ENCODE results near the gene ZBTB20. TPM values are rescaled to one million over a fixed set of nuclear protein-coding genes. Genes with fewer than 3 reads are reported as not detected.

Gene ZBTB20
- total and polyA plus RNA-seq, 2 of the 4 experiments (the other 2 are of a cell fraction) = 0.75 to 14.7 TPM

DNA sequence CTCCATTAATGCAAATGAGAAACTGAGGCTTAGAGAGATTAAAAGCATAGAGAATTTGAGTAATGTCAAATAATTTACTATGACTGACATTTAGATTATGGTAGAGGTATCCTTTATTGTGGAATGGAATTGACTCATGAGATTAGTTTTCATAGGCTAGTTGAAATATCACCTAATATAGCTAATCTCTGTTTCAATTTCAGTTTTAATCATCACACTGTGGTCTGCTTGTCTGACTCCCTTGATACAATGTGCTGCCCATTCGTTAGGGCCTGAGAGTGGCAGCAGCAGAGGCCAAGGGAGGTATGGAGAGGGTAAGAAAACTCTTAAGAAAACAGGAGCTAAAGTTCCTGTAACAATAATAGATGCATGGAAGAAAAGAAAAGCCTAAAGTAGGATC lies 13.2 kb upstream of the ZBTB20 start:
- in situ Hi-C loops (cut with MboI; ENCODE audit: low sequenced_read_pairs) (loop anchor here (10.0 kb wide), 1 partner anchor 325 kb away; no protein-coding TSS in a partner anchor), dilution Hi-C loops (cut with HindIII; ENCODE audit: low sequenced_read_pairs, unreplicated experiment) (no loop called here), intact Hi-C loops (cut with micrococcal nuclease) (no loop called here)
- DNase-seq (no peak), ATAC-seq (ENCODE audit: low read depth) (no peak)
- no peak overlapping the region for H4K8ac ChIP-seq (ENCODE audit: low read depth in 2 of 2, low read length in 2 of 2)
- no peak overlapping the region for H4K91ac ChIP-seq (ENCODE audit: insufficient read depth, low read depth, low read length)
- H3K18ac ChIP-seq (ENCODE audit: low read depth, low read length) = no peak overlapping the region
- no peak overlapping the region for H3K4me3 ChIP-seq (ENCODE audit: insufficient read depth, low read depth, low read length)
- no peak overlapping the region for H3K56ac ChIP-seq (ENCODE audit: extremely low read depth, insufficient read depth, low read length)
- H3K4me2 ChIP-seq (ENCODE audit: low read depth, low read length) = no peak overlapping the region
- H3K4ac ChIP-seq (ENCODE audit: low read depth, low read length) = no peak overlapping the region
- H2AFZ ChIP-seq (replicated peaks; ENCODE audit: low read length, poor library complexity) = no peak overlapping the region
- no peaks in the 10 kb centered on the region for H3K27me3 ChIP-seq (ENCODE audit: control insufficient read depth, insufficient read depth, low read length)
- POLR2A ChIA-PET (ENCODE audit: unreplicated experiment) = interaction anchor here (0.5 kb wide), 1 partner anchor 560 kb away, joined by 6 read pairs; no protein-coding TSS in a partner anchor
- H2BK120ac ChIP-seq (ENCODE audit: low read depth, low read length) = no peak overlapping the region
- peaks cover 4% of the 10 kb centered on the region; the same call in 1 of the 2 replicates for H3K9me3 ChIP-seq (ENCODE audit: control insufficient read depth, insufficient read depth, low read length)
- H2BK5ac ChIP-seq (ENCODE audit: low read depth, low read length, poor library complexity, severe bottlenecking) = no peak overlapping the region
- no peak overlapping the region for H2AK5ac ChIP-seq (ENCODE audit: low read depth, low read length)
- BruUV-seq (replicated peaks) = no TSS peak
- H2BK20ac ChIP-seq (ENCODE audit: low read depth, low read length) = no peak overlapping the region
- no peaks in the 10 kb centered on the region; the same call in 1 of the 2 replicates for H3K4me1 ChIP-seq (ENCODE audit: control insufficient read depth, insufficient read depth, low read length)
- H3K79me1 ChIP-seq (ENCODE audit: low read depth in 1 of 2, low read length in 2 of 2) = no peaks in the 10 kb centered on the region
- no peak overlapping the region for H4K5ac ChIP-seq (ENCODE audit: low read depth, low read length)
- H2BK15ac ChIP-seq (ENCODE audit: low read depth, low read length) = no peak overlapping the region
- H3K23ac ChIP-seq (ENCODE audit: low read depth, low read length) = no peak overlapping the region
- TF ChIP-seq RFX5 (IDR thresholded peaks at IDR 0.05; ENCODE audit: low read depth, low read length) (no peak), CEBPB (IDR thresholded peaks at IDR 0.05; ENCODE audit: low read depth, low read length) (no peak), NFE2L2 (IDR thresholded peaks at IDR 0.05; ENCODE audit: low read depth, low read length) (no peak), FOS (IDR thresholded peaks at IDR 0.05; ENCODE audit: low read depth, low read length) (no peak), SMC3 (IDR thresholded peaks at IDR 0.05; ENCODE audit: low read depth, low read length) (no peak), RCOR1 (IDR thresholded peaks at IDR 0.05; ENCODE audit: insufficient replicate concordance, low read length) (no peak), MAZ (IDR thresholded peaks at IDR 0.05; ENCODE audit: borderline replicate concordance, low read depth, low read length) (no peak), RAD21 (IDR thresholded peaks at IDR 0.05; ENCODE audit: low read length) (no peak), MAFK (IDR thresholded peaks at IDR 0.05; ENCODE audit: low read depth, low read length) (no peak)
- TF ChIP-seq, protein P1, sequence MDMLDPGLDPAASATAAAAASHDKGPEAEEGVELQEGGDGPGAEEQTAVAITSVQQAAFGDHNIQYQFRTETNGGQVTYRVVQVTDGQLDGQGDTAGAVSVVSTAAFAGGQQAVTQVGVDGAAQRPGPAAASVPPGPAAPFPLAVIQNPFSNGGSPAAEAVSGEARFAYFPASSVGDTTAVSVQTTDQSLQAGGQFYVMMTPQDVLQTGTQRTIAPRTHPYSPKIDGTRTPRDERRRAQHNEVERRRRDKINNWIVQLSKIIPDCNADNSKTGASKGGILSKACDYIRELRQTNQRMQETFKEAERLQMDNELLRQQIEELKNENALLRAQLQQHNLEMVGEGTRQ (IDR thresholded peaks at IDR 0.05; ENCODE audit: low read depth, low read length) = no peak
- TF ChIP-seq, protein P2, sequence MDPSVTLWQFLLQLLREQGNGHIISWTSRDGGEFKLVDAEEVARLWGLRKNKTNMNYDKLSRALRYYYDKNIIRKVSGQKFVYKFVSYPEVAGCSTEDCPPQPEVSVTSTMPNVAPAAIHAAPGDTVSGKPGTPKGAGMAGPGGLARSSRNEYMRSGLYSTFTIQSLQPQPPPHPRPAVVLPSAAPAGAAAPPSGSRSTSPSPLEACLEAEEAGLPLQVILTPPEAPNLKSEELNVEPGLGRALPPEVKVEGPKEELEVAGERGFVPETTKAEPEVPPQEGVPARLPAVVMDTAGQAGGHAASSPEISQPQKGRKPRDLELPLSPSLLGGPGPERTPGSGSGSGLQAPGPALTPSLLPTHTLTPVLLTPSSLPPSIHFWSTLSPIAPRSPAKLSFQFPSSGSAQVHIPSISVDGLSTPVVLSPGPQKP (IDR thresholded peaks at IDR 0.05; ENCODE audit: borderline replicate concordance, low read depth, low read length) = no peak
- no peaks in the 10 kb centered on the region for H4K20me1 ChIP-seq (ENCODE audit: insufficient read depth, low read length)
- no peak overlapping the region for H3K14ac ChIP-seq (replicated peaks; ENCODE audit: low read depth, low read length)
- no peak overlapping the region for H3K9ac ChIP-seq (ENCODE audit: low read depth, low read length)
- H3K27ac ChIP-seq (ENCODE audit: insufficient read depth, low read length) = no peak overlapping the region
- CTCF ChIA-PET = no interaction called here
- WGBS, 2 experiments (ENCODE audit: extremely low coverage in 2 of 2, insufficient read length in 1 of 2) = no CpG with 5 or more reads among the region's 1 CpG
- H3K36me3 ChIP-seq (ENCODE audit: control insufficient read depth, insufficient read depth, low read length) = no peaks in the 10 kb centered on the region
- H2AK9ac ChIP-seq (replicated peaks; ENCODE audit: low read depth, low read length, poor library complexity) = no peak overlapping the region
- H3K9me1 ChIP-seq (ENCODE audit: insufficient read depth, low read length) = no peaks in the 10 kb centered on the region

Measured in IMR-90 (cell line).